Osteocyte (in vitro differentiated cells): Measurements from ENCODE around the gene CCDC201. TPM values are rescaled to one million over a fixed set of nuclear protein-coding genes. Genes with fewer than 3 reads are reported as not detected.
"Not testable (repeated sequence)": the region's sequence is repeated elsewhere in the genome, so short reads cannot be mapped to it uniquely, and the experiment has no call there.

Source experiments
- DNase-seq: peaks from one replicate; pipeline ENCODE4 v3.0.0; 2021; ENCODE audit warnings: mixed read lengths; ENCODE audit not compliant: unreplicated experiment; ENCODE audit errors: extremely low spot score
- H3K27ac Mint-ChIP-seq: one replicate; pipeline ENCODE4 v1.8.0; 2021; ENCODE audit warnings: mild to moderate bottlenecking, mixed read lengths; ENCODE audit not compliant: unreplicated experiment
- H3K27me3 Mint-ChIP-seq: one replicate; pipeline ENCODE4 v1.8.0; 2021; ENCODE audit warnings: mixed read lengths; ENCODE audit not compliant: unreplicated experiment
- H3K36me3 Mint-ChIP-seq: one replicate; pipeline ENCODE4 v1.8.0; 2021; ENCODE audit warnings: mixed read lengths; ENCODE audit not compliant: unreplicated experiment
- H3K4me1 Mint-ChIP-seq: one replicate; pipeline ENCODE4 v1.8.0; 2021; ENCODE audit warnings: mixed read lengths; ENCODE audit not compliant: unreplicated experiment
- H3K4me3 Mint-ChIP-seq: one replicate; pipeline ENCODE4 v1.8.0; 2021; ENCODE audit warnings: mild to moderate bottlenecking, moderate library complexity, mixed read lengths; ENCODE audit not compliant: unreplicated experiment
- H3K9me3 Mint-ChIP-seq: one replicate; pipeline ENCODE4 v1.8.0; 2021; ENCODE audit warnings: mixed read lengths; ENCODE audit not compliant: unreplicated experiment
- total RNA-seq: library from RNA; stranded (reverse); gene quantifications from 2 replicates; pipeline ENCODE4 v1.2.1, GENCODE V29; 2021
- TF ChIP-seq, protein P1 (sequence below): fragments of 200-600 bp; sonication (generic); IDR thresholded peaks from 2 replicates; pipeline ENCODE4 v1.5.0; 2021; ENCODE audit warnings: antibody characterized with exemption, mild to moderate bottlenecking, moderate library complexity

CCDC201 gene
- total RNA-seq, 1 donor from 2014 or later: not detected

DNA sequence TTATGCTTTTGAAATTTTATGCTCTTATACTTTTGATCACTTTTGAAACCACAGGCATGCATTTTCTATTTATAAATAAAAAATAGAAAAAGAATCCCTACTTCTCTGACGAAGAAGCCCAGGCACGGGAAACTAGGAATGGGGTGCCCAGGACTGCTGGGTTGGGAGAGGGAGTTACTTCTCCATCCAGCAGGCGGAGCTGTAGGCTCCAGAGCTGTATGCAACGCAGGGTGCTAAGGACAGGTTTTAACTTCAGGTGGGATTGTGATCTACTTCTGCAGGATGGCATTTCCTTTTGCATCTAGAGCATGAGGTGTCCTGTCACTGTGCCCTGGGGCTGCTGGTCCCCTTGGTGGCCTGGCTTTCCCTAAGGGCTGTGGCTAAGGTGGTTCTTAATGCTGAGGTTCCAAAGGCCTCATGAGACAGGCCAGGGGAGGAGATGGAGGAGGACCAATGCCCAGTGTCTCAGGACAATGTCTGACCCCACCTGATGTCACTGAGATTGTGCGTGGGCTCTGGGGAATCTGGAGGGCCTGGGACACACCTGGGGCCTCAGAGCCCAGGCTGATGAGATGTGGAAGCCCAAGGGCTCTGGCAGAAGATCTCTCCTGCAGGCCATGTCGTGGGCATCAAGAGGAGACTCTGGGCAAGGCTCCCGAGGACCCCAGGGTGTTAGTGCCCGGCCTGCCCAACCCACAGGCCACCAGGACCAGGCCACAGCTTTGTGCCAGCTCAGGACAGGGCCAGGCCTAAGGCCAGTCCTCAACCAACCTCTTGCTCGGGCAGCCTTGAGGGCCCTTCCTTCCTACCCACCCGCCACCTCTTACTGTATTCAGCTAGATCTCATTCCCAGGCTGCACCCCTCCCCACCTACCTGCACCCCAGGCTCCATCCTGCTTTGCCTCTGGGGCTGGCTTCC, 507 bp downstream of the CCDC201 start:
- Mint-ChIP-seq H3K27me3 (no peaks in the 10 kb centered on the region), H3K4me3 (no peak overlapping the region), H3K36me3 (no peaks in the 10 kb centered on the region), H3K4me1 (peaks cover 18% of the 10 kb centered on the region), H3K9me3 (peaks cover 5% of the 10 kb centered on the region), H3K27ac (no peak overlapping the region)
- TF ChIP-seq, protein P1, sequence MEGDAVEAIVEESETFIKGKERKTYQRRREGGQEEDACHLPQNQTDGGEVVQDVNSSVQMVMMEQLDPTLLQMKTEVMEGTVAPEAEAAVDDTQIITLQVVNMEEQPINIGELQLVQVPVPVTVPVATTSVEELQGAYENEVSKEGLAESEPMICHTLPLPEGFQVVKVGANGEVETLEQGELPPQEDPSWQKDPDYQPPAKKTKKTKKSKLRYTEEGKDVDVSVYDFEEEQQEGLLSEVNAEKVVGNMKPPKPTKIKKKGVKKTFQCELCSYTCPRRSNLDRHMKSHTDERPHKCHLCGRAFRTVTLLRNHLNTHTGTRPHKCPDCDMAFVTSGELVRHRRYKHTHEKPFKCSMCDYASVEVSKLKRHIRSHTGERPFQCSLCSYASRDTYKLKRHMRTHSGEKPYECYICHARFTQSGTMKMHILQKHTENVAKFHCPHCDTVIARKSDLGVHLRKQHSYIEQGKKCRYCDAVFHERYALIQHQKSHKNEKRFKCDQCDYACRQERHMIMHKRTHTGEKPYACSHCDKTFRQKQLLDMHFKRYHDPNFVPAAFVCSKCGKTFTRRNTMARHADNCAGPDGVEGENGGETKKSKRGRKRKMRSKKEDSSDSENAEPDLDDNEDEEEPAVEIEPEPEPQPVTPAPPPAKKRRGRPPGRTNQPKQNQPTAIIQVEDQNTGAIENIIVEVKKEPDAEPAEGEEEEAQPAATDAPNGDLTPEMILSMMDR: peak; percentile 56
- no peak for DNase-seq

DNA sequence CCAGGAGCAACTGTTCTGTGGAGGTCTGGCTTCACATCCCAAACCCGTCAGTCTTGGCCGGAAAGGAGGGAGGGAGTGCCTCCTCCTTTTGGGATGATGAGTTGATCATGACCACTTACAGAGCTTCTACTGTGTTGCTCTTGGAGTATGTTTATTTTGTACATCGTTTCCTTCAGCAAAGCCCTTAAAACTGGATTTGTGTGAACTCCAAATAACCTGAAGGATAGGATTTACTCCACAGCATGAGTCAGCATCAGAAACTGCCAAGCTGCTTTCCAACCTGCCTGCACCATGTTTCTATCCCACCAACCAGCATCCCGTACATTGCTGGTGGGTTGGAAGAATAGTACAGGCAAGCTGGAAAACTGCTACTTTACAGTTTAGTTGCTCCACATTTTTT, 3.5 kb downstream of the CCDC201 start:
- H3K27me3 Mint-ChIP-seq: no peaks in the 10 kb centered on the region
- no peak overlapping the region for H3K27ac Mint-ChIP-seq
- peaks cover 10% of the 10 kb centered on the region for H3K4me1 Mint-ChIP-seq
- TF ChIP-seq, protein P1: no peak
- no peaks in the 10 kb centered on the region for H3K36me3 Mint-ChIP-seq
- peaks cover 5% of the 10 kb centered on the region for H3K9me3 Mint-ChIP-seq
- DNase-seq: no peak
- H3K4me3 Mint-ChIP-seq: no peak overlapping the region

DNA sequence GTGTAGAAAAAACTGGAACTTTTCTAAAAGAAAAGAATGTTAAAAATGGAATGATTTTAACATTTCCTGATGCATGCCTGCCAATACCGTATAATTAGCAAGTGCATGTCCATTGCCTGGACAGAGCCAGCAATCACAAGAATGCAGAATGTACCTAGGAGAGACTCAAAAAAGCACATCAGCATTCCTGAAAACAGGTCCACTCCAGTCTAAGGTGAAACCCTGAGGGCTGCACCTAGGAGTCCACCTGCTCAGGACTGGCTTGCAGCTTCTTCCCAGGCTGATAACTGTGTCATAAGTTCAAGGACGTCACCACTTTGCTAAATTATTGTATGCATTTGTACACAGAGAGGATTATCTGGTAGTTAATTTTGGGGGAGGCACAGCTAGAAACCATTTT, 5.4 kb downstream of the CCDC201 start:
- peaks cover 7% of the 10 kb centered on the region for H3K4me1 Mint-ChIP-seq
- TF ChIP-seq, protein P1: no peak
- H3K4me3 Mint-ChIP-seq: no peak overlapping the region
- peaks cover 5% of the 10 kb centered on the region for H3K9me3 Mint-ChIP-seq
- H3K36me3 Mint-ChIP-seq: no peaks in the 10 kb centered on the region
- no peaks in the 10 kb centered on the region for H3K27me3 Mint-ChIP-seq
- H3K27ac Mint-ChIP-seq: no peak overlapping the region
- DNase-seq: no peak

DNA sequence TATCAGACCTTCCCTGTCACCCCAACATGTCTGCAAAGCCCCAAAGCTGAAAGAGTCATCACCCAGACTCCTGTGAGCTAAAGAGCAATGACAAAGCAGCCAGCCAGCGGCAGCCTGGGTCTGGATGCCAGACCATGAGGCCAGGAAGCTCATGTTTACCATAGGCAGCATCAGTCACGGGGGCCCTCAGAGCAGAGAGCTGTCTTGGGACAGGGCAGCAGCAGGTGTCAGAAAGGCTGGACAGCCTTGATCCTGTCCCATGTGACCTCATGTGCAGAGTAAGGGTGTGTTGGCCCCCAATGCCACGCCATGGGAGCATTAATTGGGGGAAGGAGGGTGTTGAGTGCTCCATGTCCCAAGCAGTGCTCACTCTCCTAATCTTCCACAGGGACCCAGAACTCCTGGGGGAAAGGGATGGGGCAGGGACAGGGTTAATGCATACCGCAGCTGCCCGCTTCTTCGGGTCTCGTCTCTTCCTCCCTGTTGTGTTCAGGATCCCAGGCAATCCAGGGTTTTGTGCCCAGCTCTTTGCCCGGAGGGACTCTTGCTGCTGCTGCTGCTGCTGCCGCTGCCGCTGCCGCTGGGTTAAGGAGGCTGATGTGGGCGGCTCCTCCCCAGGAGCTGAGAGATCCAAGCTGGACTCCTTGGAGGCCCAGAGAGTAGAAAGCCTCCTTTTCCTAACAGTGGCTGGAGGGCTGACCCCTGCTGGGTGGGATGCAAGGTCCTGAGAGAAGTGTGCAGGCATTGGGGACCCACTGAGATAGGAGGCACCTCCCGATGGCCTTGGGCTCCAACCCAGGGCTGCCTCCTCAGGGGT, 7.1 kb downstream of the CCDC201 start:
- TF ChIP-seq, protein P1: no peak
- H3K9me3 Mint-ChIP-seq: peaks cover 5% of the 10 kb centered on the region
- H3K36me3 Mint-ChIP-seq: no peaks in the 10 kb centered on the region
- no peak for DNase-seq
- H3K27ac Mint-ChIP-seq: no peak overlapping the region
- H3K27me3 Mint-ChIP-seq: no peaks in the 10 kb centered on the region
- peaks cover 5% of the 10 kb centered on the region for H3K4me1 Mint-ChIP-seq
- no peak overlapping the region for H3K4me3 Mint-ChIP-seq

DNA sequence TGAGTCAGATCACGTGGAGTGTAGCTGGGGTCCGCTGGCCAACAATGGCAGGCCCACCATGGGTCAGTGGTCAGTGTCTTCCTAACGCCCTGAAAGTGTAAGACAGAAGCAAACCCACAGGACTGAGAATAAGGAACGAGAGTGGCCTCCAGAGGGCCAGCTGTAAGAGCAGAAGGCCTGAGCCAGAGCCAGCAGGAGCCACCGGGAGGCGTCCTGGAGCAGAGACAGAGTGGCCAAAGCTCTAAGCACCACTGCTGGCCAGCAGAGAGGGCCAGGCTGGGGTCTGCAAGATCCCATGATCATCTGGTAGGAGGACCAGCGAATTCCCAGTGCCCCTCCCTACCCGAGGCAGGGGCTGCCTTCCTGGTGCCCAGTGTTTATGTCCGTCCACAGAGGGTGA, 9.2 kb downstream of the CCDC201 start:
- no peaks in the 10 kb centered on the region for H3K36me3 Mint-ChIP-seq

DNA sequence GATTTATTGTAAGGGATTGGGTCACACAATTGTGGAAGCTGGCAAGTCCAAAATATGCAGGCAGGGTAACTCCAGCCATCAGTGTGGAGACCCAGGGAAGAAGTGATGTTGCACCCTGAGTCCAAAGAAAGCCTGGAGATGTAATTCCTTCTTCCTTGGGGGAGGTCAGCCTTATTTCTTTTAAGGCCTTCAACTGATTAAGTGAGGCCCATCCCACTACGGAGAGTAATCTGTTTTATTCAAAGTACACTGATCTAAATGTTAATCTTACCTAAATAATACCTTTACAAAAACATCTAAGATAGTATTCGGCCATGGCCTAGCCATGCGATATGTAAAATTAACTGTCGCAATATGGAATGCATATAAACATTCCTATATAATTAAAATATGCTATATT, 16.0 kb downstream of the CCDC201 start:
- H3K4me3 Mint-ChIP-seq, DNase-seq, H3K36me3 Mint-ChIP-seq, H3K27ac Mint-ChIP-seq, H3K27me3 Mint-ChIP-seq, H3K4me1 Mint-ChIP-seq, H3K9me3 Mint-ChIP-seq: not testable (repeated sequence)

More for the DNA sequence above, 9.2 kb downstream of the CCDC201 start:
- TF ChIP-seq, protein P1: peak; percentile 34
- H3K9me3 Mint-ChIP-seq: peaks cover 5% of the 10 kb centered on the region
- no peak overlapping the region for H3K4me3 Mint-ChIP-seq
- H3K27ac Mint-ChIP-seq: no peak overlapping the region
- DNase-seq: no peak
- no peaks in the 10 kb centered on the region for H3K27me3 Mint-ChIP-seq
- H3K4me1 Mint-ChIP-seq: no peaks in the 10 kb centered on the region

DNA sequence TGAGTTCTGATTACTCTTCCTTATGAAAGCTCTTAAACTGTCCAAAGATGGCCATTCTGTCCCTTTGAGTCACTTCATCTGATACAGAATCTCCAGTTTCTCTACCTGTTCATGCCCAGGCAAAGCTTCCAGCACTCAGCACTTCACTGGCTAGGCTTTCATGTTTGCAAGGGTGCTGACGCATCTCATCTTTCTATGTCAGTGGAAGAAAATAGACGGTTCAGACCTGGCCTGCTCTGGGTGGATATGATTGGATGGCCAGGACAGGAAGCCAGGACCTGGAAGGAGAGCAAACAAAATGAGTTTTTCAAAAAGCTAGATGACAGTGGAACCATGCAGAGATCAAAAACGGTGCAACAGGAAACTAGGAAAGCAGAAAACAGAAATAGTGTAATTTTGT, 17.2 kb downstream of the CCDC201 start:
- H3K4me1 Mint-ChIP-seq, H3K36me3 Mint-ChIP-seq, H3K27ac Mint-ChIP-seq, DNase-seq, H3K9me3 Mint-ChIP-seq, H3K27me3 Mint-ChIP-seq, H3K4me3 Mint-ChIP-seq: not testable (repeated sequence)
